ENCODE results near the gene SULT1A1. TPM values are rescaled to one million over a fixed set of nuclear protein-coding genes. Genes with fewer than 3 reads are reported as not detected.

The SULT1A1 gene
- total RNA-seq, 2 experiments from 2014 or later: 41.0 to 61.2 TPM

- Histone ChIP-seq H4K20me1 (ENCODE audit: insufficient read depth, low read length) (no peaks in the 10 kb centered on the region), H3K36me3 (ENCODE audit: insufficient read depth, low read length) (peaks cover 42% of the 10 kb centered on the region), H3K79me2 (ENCODE audit: insufficient read depth, low read depth, low read length) (peaks cover 7% of the 10 kb centered on the region; the same call in 1 of the 2 replicates), H3K4me3 (ENCODE audit: low read depth, low read length, poor library complexity, severe bottlenecking) (no peak overlapping the region), H3K27ac (ENCODE audit: low read depth, low read length, poor library complexity, severe bottlenecking) (no peak overlapping the region), H3K9me3 (ENCODE audit: low read length) (no peaks in the 10 kb centered on the region), H2AFZ (ENCODE audit: low read length) (no peak overlapping the region), H3K4me1 (ENCODE audit: insufficient read depth, low read length, poor library complexity, severe bottlenecking) (peaks cover 16% of the 10 kb centered on the region), H3K9me2 (ENCODE audit: insufficient read depth, low read length) (no peaks in the 10 kb centered on the region), H3K4me2 (ENCODE audit: low read length) (no peak overlapping the region)
- intact Hi-C loops (cut with micrococcal nuclease; ENCODE audit: unreplicated experiment): no loop called here
- DNase-seq (ENCODE audit: low spot score): no peak
- BruUV-seq (replicated peaks): no TSS peak
- TF ChIP-seq EZH2phosphoT487 (IDR thresholded peaks at IDR 0.05; ENCODE audit: borderline replicate concordance, low read depth, low read length) (no peak), CTCF (conservative IDR thresholded peaks at IDR 0.05; ENCODE audit: low read length) (no peak)
- ChIA-PET CTCF (ENCODE audit: unreplicated experiment) (no interaction called here), POLR2A (no interaction called here)
Measured at GRCh38 chr16:28607116-28607623, 2.7 kb downstream of the SULT1A1 start.

GRCh38 chr16:28606291-28607115, 3.3 kb downstream of the SULT1A1 start:
- peaks cover 42% of the 10 kb centered on the region for H3K36me3 ChIP-seq (ENCODE audit: insufficient read depth, low read length)
- CTCF ChIA-PET (ENCODE audit: unreplicated experiment): no interaction called here
- H3K79me2 ChIP-seq (ENCODE audit: insufficient read depth, low read depth, low read length): peaks cover 7% of the 10 kb centered on the region; the same call in 1 of the 2 replicates
- TF ChIP-seq CTCF (conservative IDR thresholded peaks at IDR 0.05; ENCODE audit: low read length): no peak
- TF ChIP-seq EZH2phosphoT487 (IDR thresholded peaks at IDR 0.05; ENCODE audit: borderline replicate concordance, low read depth, low read length): no peak
- no peak overlapping the region for H3K4me3 ChIP-seq (ENCODE audit: low read depth, low read length, poor library complexity, severe bottlenecking)
- H3K27ac ChIP-seq (ENCODE audit: low read depth, low read length, poor library complexity, severe bottlenecking): no peak overlapping the region
- no TSS peak for BruUV-seq (replicated peaks)
- H3K4me2 ChIP-seq (ENCODE audit: low read length): no peak overlapping the region
- no peak for DNase-seq (ENCODE audit: low spot score)
- peaks cover 16% of the 10 kb centered on the region for H3K4me1 ChIP-seq (ENCODE audit: insufficient read depth, low read length, poor library complexity, severe bottlenecking)
- H3K9me3 ChIP-seq (ENCODE audit: low read length): no peaks in the 10 kb centered on the region
- no peak overlapping the region for H2AFZ ChIP-seq (ENCODE audit: low read length)
- POLR2A ChIA-PET: no interaction called here
- no peaks in the 10 kb centered on the region for H3K9me2 ChIP-seq (ENCODE audit: insufficient read depth, low read length)
- intact Hi-C loops (cut with micrococcal nuclease; ENCODE audit: unreplicated experiment): no loop called here
- H4K20me1 ChIP-seq (ENCODE audit: insufficient read depth, low read length): no peaks in the 10 kb centered on the region

- no peak for DNase-seq (ENCODE audit: low spot score)
- no peak overlapping the region for H3K4me3 ChIP-seq (ENCODE audit: low read depth, low read length, poor library complexity, severe bottlenecking)
- H4K20me1 ChIP-seq (ENCODE audit: insufficient read depth, low read length): no peaks in the 10 kb centered on the region
- H3K4me2 ChIP-seq (ENCODE audit: low read length): no peak overlapping the region
- peaks cover 22% of the 10 kb centered on the region for H3K36me3 ChIP-seq (ENCODE audit: insufficient read depth, low read length)
- TF ChIP-seq CTCF (conservative IDR thresholded peaks at IDR 0.05; ENCODE audit: low read length): no peak
- TF ChIP-seq EZH2phosphoT487 (IDR thresholded peaks at IDR 0.05; ENCODE audit: borderline replicate concordance, low read depth, low read length): no peak
- peaks cover 12% of the 10 kb centered on the region for H3K4me1 ChIP-seq (ENCODE audit: insufficient read depth, low read length, poor library complexity, severe bottlenecking)
- no TSS peak for BruUV-seq (replicated peaks)
- ChIA-PET CTCF (ENCODE audit: unreplicated experiment) (interaction anchor here (0.6 kb wide), 1 partner anchor 10 kb away, joined by 3 read pairs; no protein-coding TSS in a partner anchor), POLR2A (no interaction called here)
- H3K9me2 ChIP-seq (ENCODE audit: insufficient read depth, low read length): no peaks in the 10 kb centered on the region
- no peak overlapping the region for H3K27ac ChIP-seq (ENCODE audit: low read depth, low read length, poor library complexity, severe bottlenecking)
- no peak overlapping the region for H2AFZ ChIP-seq (ENCODE audit: low read length)
- H3K79me2 ChIP-seq (ENCODE audit: insufficient read depth, low read depth, low read length): no peaks in the 10 kb centered on the region
- H3K9me3 ChIP-seq (ENCODE audit: low read length): no peaks in the 10 kb centered on the region
- intact Hi-C loops (cut with micrococcal nuclease; ENCODE audit: unreplicated experiment): no loop called here
Measured at GRCh38 chr16:28604186-28604565, 5.7 kb downstream of the SULT1A1 start.
